H1 (cell line): ENCODE measurements around the gene EN2.

Source experiments
- CBX5 ChIP-seq: fragments of 300-800, 300-1000 bp; sonication (generic); IDR thresholded peaks from 2 replicates; pipeline ENCODE4 v1.7.1; 2016; ENCODE audit warnings: antibody characterized with exemption, low read length, low read depth
- CHD2 ChIP-seq: IDR thresholded peaks from 2 replicates; pipeline ENCODE4 v1.6.1; 2012; ENCODE audit warnings: low read length, improper control_type of control experiment
- CHD7 ChIP-seq: fragments of 300-600 bp; sonication (generic); IDR thresholded peaks from 2 replicates; pipeline ENCODE4 v1.7.1; 2012; ENCODE audit warnings: low read length, moderate library complexity, mild to moderate bottlenecking, inconsistent platforms; ENCODE audit not compliant: insufficient replicate concordance
- EZH2 ChIP-seq: fragments of 200-600 bp; sonication (generic); IDR thresholded peaks from 2 replicates; pipeline ENCODE4 v1.7.1; 2012; ENCODE audit warnings: low read depth, mild to moderate bottlenecking, moderate library complexity, low read length, inconsistent platforms; ENCODE audit not compliant: severe bottlenecking
- POLR2A ChIP-seq, 2 experiments: IDR thresholded peaks; 1 replicate in 1 of 2; 2 replicates in 1 of 2; pipeline ENCODE4 v1.6.1; 2011; ENCODE audit warnings: low read depth in 2 of 2, low read length in 2 of 2, mild to moderate bottlenecking in 2 of 2; ENCODE audit errors: control extremely low read depth in 1 of 2
- TBP ChIP-seq: IDR thresholded peaks from 2 replicates; pipeline ENCODE4 v1.6.1; 2011; ENCODE audit warnings: low read depth, low read length, improper control_type of control experiment
- TF ChIP-seq, protein P1 (sequence below), 3 experiments: IDR thresholded peaks; 1 replicate in 2 of 3; 2 replicates in 1 of 3; pipeline versions ENCODE4 v1.5.1 to v1.6.1; 2011; ENCODE audit warnings: low read length in 3 of 3, mild to moderate bottlenecking in 3 of 3, inconsistent platforms in 2 of 3, low read depth in 1 of 3, moderate library complexity in 1 of 3; ENCODE audit not compliant: insufficient read depth in 1 of 3; ENCODE audit errors: control extremely low read depth in 1 of 3

DNA sequence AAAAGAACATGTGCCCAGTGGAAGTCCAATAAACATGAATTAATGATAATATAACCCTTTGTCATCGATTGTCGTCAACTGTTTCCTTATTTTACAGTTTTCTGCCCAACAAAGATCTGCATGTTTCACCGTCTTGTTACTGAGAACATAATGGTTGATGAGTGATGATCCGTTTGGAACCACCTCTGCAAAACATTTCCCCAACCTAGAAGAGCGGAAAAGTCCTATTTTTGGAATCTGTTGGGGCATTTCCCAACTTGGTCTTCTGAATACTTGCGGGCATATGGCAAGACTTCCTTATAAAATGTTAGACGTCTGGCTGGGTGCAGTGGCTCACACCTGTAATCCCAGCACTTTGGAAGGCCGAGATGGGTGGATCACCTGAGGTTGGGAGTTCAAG lies 56.4 kb downstream of the EN2 start:
- TF ChIP-seq CHD2 (no peak), TBP (no peak), POLR2A (IDR thresholded peaks at IDR 0.05; ENCODE audit: control extremely low read depth in 1 of 2, low read depth in 2 of 2, low read length in 2 of 2) (no peak), CBX5 (no peak), EZH2 (no peak), CHD7 (no peak)
- TF ChIP-seq, protein P1, sequence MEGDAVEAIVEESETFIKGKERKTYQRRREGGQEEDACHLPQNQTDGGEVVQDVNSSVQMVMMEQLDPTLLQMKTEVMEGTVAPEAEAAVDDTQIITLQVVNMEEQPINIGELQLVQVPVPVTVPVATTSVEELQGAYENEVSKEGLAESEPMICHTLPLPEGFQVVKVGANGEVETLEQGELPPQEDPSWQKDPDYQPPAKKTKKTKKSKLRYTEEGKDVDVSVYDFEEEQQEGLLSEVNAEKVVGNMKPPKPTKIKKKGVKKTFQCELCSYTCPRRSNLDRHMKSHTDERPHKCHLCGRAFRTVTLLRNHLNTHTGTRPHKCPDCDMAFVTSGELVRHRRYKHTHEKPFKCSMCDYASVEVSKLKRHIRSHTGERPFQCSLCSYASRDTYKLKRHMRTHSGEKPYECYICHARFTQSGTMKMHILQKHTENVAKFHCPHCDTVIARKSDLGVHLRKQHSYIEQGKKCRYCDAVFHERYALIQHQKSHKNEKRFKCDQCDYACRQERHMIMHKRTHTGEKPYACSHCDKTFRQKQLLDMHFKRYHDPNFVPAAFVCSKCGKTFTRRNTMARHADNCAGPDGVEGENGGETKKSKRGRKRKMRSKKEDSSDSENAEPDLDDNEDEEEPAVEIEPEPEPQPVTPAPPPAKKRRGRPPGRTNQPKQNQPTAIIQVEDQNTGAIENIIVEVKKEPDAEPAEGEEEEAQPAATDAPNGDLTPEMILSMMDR (IDR thresholded peaks at IDR 0.05; ENCODE audit: control extremely low read depth in 1 of 3, insufficient read depth in 1 of 3, low read depth in 1 of 3, low read length in 3 of 3), result no peak
